ENCODE measurements around the gene NR2C2AP.
"Not testable (repeated sequence)": the region's sequence is repeated elsewhere in the genome, so short reads cannot be mapped to it uniquely, and the experiment has no call there.

The NR2C2AP gene

DNA sequence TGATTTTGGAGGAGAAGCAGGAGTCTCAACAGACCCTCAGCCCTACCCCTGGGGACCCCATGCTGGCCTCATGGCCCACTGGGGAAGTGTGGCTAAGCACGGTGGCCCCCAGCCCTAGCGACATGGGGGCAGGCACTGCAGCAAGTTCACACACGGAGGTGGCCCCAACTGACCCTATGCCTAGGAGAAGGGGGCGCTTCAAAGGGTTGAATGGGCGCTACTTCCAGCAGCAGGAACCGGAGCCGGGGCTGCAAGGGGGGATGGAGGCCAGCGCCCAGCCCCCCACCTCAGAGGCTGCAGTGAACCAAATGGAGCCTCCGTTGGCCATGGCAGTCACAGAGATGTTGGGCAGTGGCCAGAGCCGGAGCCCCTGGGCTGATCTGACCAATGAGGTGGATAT, 23.4 kb upstream of the NR2C2AP start:
- H3K27me3 ChIP-seq (ENCODE audit: control insufficient read depth in 1 of 2, insufficient read depth in 2 of 2, low read length in 2 of 2): peaks cover 13 to 43% of the 10 kb centered on the region in 2 donors
- no peaks in the 10 kb centered on the region for H3K4me1 ChIP-seq (ENCODE audit: insufficient read depth, low read length)
- no peaks in the 10 kb centered on the region for H3K36me3 ChIP-seq (ENCODE audit: insufficient read depth, low read length)
- H3K9me3 ChIP-seq (ENCODE audit: low read length): no peaks in the 10 kb centered on the region
- H3K4me3 ChIP-seq (ENCODE audit: low read depth in 1 of 2, low read length in 2 of 2): no peak overlapping the region
- no peak overlapping the region for H3K27ac ChIP-seq (ENCODE audit: low read depth, low read length)
- H3K9ac ChIP-seq (ENCODE audit: low read length): no peak overlapping the region

DNA sequence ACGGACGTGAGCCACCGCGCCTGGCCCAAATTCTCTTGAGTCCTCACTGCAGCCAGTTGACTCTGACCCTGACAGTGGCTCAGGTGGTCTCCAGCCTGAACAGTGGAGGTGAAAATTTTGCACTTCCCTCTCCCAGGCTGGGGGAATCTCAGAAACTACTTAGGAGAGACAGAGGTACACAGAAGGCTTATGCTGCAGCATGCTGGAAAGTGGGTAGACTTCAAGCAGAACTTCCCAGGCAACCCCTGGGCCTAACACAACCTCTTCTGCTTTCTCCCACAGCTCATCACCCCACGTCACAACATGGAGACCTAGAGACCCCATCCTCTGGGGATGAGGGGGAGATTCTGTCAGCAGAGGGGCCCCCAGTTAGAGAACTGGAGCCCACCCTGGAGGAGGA, 23.0 kb upstream of the NR2C2AP start:
- H3K4me1 ChIP-seq (ENCODE audit: insufficient read depth, low read length): no peaks in the 10 kb centered on the region
- H3K36me3 ChIP-seq (ENCODE audit: insufficient read depth, low read length): no peaks in the 10 kb centered on the region
- H3K27me3 ChIP-seq (ENCODE audit: control insufficient read depth in 1 of 2, insufficient read depth in 2 of 2, low read length in 2 of 2): peaks cover 13 to 43% of the 10 kb centered on the region in 2 donors
- H3K9me3 ChIP-seq (ENCODE audit: low read length): no peaks in the 10 kb centered on the region
- no peak overlapping the region for H3K4me3 ChIP-seq (ENCODE audit: low read depth in 1 of 2, low read length in 2 of 2)
- no peak overlapping the region for H3K27ac ChIP-seq (ENCODE audit: low read depth, low read length)
- no peak overlapping the region for H3K9ac ChIP-seq (ENCODE audit: low read length)

DNA sequence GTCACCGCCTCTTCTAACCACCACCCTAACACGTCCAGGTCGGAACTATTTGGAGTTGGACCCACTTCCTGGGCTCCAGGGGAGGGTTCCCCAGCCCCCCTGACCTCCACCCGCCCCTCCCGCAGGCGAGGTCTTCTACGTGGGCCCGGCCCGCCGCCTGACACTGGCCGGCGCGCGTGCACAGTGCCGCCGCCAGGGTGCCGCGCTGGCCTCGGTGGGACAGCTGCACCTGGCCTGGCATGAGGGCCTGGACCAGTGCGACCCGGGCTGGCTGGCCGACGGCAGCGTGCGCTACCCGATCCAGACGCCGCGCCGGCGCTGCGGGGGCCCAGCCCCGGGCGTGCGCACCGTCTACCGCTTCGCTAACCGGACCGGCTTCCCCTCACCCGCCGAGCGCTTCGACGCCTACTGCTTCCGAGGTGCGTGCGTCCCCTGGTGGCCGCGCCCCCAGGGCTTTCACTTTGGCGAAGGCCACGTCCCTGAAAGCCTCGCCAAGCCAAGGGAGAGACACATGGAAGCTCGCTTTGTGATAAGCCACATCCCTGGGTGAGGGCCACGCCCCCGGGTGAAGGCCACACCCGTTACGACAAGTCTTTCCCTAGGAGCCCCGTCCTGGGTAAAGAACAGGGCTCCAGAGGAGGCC, 21.8 kb upstream of the NR2C2AP start:
- peak overlapping the region in 1 of 2 donors; percentile 32 for H3K4me3 ChIP-seq (ENCODE audit: low read depth in 1 of 2, low read length in 2 of 2)
- no peak overlapping the region for H3K9ac ChIP-seq (ENCODE audit: low read length)
- no peaks in the 10 kb centered on the region for H3K4me1 ChIP-seq (ENCODE audit: insufficient read depth, low read length)
- H3K27me3 ChIP-seq (ENCODE audit: control insufficient read depth in 1 of 2, insufficient read depth in 2 of 2, low read length in 2 of 2): peaks cover 13 to 43% of the 10 kb centered on the region in 2 donors
- H3K36me3 ChIP-seq (ENCODE audit: insufficient read depth, low read length): no peaks in the 10 kb centered on the region
- H3K9me3 ChIP-seq (ENCODE audit: low read length): no peaks in the 10 kb centered on the region
- H3K27ac ChIP-seq (ENCODE audit: low read depth, low read length): no peak overlapping the region

DNA sequence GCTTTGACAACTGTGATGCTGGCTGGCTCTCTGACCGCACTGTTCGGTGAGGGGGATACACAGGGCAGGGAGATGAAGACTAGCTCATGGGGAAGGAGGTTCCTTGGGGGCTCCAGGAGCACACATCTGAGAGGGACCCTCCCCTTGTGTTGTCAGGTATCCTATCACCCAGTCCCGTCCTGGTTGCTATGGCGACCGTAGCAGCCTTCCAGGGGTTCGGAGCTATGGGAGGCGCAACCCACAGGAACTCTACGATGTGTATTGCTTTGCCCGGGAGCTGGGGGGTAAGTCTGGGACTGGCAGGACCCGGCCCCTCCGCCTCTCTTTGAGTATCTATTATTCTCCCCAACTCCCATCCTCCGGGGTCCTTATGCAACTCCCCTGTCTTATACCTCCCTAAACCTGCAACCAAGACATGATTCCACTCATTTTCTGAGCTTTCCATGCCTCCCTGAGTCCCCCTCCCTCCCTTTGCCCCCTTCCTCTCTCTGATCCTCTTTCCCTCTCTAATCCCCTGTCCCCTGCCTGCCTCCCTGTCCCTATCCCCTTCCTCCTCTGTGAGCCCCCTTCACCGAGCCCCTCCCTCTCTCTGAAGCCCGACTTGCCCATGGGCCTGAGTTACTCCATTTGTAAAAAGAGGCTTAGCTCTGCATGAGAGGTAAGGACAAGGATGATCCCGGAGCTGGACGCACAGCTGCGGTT, 21.1 kb upstream of the NR2C2AP start:
- Histone ChIP-seq H3K9me3 (ENCODE audit: low read length) (no peaks in the 10 kb centered on the region), H3K27ac (ENCODE audit: low read depth, low read length) (no peak overlapping the region), H3K27me3 (ENCODE audit: control insufficient read depth in 1 of 2, insufficient read depth in 2 of 2, low read length in 2 of 2) (peaks cover 13 to 43% of the 10 kb centered on the region in 2 donors), H3K4me1 (ENCODE audit: insufficient read depth, low read length) (no peaks in the 10 kb centered on the region), H3K4me3 (ENCODE audit: low read depth in 1 of 2, low read length in 2 of 2) (no peak overlapping the region), H3K9ac (ENCODE audit: low read length) (no peak overlapping the region), H3K36me3 (ENCODE audit: insufficient read depth, low read length) (no peaks in the 10 kb centered on the region)

DNA sequence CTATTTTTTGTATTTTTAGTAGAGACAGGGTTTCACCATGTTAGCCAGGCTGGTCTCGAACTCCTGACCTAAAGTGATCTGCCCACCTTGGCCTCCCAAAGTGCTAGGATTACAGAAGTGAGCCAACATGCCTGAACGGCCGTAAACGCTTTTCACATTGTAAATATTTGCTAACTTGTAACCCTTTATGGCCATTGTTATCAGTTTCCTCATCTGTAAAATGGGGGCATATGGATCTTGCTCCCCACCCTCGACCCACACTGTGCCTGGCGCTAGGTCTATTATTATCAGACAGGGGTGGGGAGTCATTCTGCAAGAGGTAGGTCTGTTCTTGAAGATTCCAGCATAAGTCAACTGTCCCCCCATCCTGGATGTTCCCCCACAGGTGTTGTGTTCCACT, 20.4 kb upstream of the NR2C2AP start:
- no peak overlapping the region for H3K9ac ChIP-seq (ENCODE audit: low read length)
- no peak overlapping the region for H3K27ac ChIP-seq (ENCODE audit: low read depth, low read length)
- H3K4me1 ChIP-seq (ENCODE audit: insufficient read depth, low read length): no peaks in the 10 kb centered on the region
- no peaks in the 10 kb centered on the region for H3K36me3 ChIP-seq (ENCODE audit: insufficient read depth, low read length)
- peaks cover 13 to 43% of the 10 kb centered on the region in 2 donors for H3K27me3 ChIP-seq (ENCODE audit: control insufficient read depth in 1 of 2, insufficient read depth in 2 of 2, low read length in 2 of 2)
- no peaks in the 10 kb centered on the region for H3K9me3 ChIP-seq (ENCODE audit: low read length)
- H3K4me3 ChIP-seq (ENCODE audit: low read depth in 1 of 2, low read length in 2 of 2): no peak overlapping the region

DNA sequence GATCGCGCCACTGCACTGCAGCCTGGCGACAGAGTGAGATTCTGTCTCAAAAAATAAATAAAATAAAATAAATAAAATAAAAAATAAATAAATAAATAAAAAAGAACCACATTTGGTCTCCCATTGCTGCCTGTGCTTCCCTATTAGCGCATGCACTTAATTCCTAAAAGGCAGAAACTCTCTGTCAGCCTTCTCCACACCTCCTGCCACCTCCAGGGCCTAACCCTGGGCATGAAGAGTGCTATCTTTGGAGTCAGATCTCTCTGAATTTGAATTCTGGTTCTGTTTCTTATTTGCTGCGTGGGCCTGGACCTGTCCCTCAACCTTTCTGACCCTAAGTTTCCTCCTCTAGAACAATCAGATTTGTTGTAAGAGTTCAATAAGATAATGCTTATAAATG, 19.8 kb upstream of the NR2C2AP start:
- no peak overlapping the region for H3K4me3 ChIP-seq (ENCODE audit: low read depth in 1 of 2, low read length in 2 of 2)
- H3K27ac ChIP-seq (ENCODE audit: low read depth, low read length): no peak overlapping the region
- peaks cover 13 to 43% of the 10 kb centered on the region in 2 donors for H3K27me3 ChIP-seq (ENCODE audit: control insufficient read depth in 1 of 2, insufficient read depth in 2 of 2, low read length in 2 of 2)
- no peaks in the 10 kb centered on the region for H3K4me1 ChIP-seq (ENCODE audit: insufficient read depth, low read length)
- no peaks in the 10 kb centered on the region for H3K36me3 ChIP-seq (ENCODE audit: insufficient read depth, low read length)
- no peaks in the 10 kb centered on the region for H3K9me3 ChIP-seq (ENCODE audit: low read length)
- H3K9ac ChIP-seq (ENCODE audit: low read length): no peak overlapping the region

DNA sequence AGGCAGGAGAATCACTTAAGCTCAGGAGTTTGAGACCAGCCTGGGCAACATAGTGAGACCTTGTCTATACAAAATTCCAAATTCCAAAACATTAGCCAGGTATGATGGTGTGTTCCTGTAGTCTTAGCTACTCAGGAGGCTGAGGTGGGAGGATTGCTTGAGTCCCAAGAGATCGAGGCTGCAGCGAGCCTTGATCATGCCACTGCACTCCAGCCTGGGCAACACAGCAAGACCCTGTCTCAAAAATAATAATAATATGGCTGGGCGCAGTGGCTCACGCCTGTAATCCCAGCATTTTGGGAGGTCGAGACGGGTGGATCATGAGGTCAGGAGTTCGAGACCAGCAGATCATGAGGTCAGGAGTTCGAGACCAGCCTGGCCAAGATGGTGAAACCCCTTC, 17.8 kb upstream of the NR2C2AP start:
- H3K4me1 ChIP-seq (ENCODE audit: insufficient read depth, low read length); H3K4me3 ChIP-seq (ENCODE audit: low read depth in 1 of 2, low read length in 2 of 2); H3K36me3 ChIP-seq (ENCODE audit: insufficient read depth, low read length); H3K27ac ChIP-seq (ENCODE audit: low read depth, low read length); H3K9ac ChIP-seq (ENCODE audit: low read length); H3K9me3 ChIP-seq (ENCODE audit: low read length): not testable (repeated sequence)
- peaks cover 13 to 23% of the 10 kb centered on the region in 2 donors for H3K27me3 ChIP-seq (ENCODE audit: control insufficient read depth in 1 of 2, insufficient read depth in 2 of 2, low read length in 2 of 2)

DNA sequence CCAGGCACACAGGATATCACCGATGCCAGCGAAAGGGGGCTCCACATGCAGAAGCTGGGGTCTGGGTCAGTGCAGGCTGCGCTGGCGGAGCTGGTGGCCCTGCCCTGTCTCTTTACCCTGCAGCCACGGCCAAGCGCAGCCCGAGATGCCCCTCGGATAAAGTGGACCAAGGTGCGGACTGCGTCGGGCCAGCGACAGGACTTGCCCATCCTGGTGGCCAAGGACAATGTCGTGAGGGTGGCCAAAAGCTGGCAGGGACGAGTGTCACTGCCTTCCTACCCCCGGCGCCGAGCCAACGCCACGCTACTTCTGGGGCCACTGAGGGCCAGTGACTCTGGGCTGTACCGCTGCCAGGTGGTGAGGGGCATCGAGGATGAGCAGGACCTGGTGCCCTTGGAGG, 15.7 kb upstream of the NR2C2AP start:
- no peaks in the 10 kb centered on the region for H3K36me3 ChIP-seq (ENCODE audit: insufficient read depth, low read length)
- no peaks in the 10 kb centered on the region for H3K4me1 ChIP-seq (ENCODE audit: insufficient read depth, low read length)
- H3K27me3 ChIP-seq (ENCODE audit: control insufficient read depth in 1 of 2, insufficient read depth in 2 of 2, low read length in 2 of 2): peaks cover 0 to 17% of the 10 kb centered on the region in 2 donors
- H3K9ac ChIP-seq (ENCODE audit: low read length): no peak overlapping the region
- no peaks in the 10 kb centered on the region for H3K9me3 ChIP-seq (ENCODE audit: low read length)
- no peak overlapping the region for H3K27ac ChIP-seq (ENCODE audit: low read depth, low read length)
- H3K4me3 ChIP-seq (ENCODE audit: low read depth in 1 of 2, low read length in 2 of 2): no peak overlapping the region

DNA sequence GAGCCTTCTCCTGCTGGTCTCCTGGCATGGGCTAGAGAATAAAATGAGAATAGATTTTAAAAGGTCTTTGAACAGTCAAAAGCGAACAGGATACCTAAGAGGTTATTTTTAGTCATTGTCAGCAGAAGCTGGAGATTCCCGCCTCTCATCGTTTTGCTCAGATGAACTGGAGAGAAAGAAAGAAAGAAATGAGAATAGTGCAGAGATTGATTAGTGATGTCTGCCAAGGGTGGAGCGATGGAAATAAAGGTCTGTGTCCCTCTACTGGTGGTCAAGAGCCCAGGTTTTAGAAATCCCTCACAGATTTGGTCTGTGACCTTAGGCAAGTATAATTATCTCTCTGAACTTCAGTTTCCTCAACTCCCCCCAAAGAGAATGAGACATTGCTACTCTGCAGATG, 13.9 kb upstream of the NR2C2AP start:
- Histone ChIP-seq H3K27ac (ENCODE audit: low read depth, low read length) (no peak overlapping the region), H3K27me3 (ENCODE audit: control insufficient read depth in 1 of 2, insufficient read depth in 2 of 2, low read length in 2 of 2) (peaks cover 0 to 31% of the 10 kb centered on the region in 2 donors), H3K36me3 (ENCODE audit: insufficient read depth, low read length) (no peaks in the 10 kb centered on the region)

DNA sequence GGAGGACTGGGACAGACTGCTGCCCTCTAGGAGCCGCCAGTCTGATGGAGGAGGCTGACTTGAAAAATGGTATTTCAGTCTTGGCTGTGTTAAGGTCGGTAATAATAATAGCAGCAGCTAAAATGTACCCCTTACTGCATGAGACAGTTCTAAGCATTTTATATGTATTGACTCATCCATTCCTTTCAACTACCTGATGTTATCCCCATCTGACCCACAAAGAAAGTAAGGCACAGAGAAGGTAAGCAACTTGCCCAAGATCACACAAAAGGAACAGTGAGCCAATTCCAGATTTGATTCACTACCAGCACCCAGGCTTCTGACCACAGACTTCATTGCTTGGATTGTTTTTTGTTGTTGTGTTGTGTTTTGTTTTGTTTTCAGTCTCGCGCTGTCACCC, 12.6 kb upstream of the NR2C2AP start:
- H3K9me3 ChIP-seq (ENCODE audit: low read length): no peaks in the 10 kb centered on the region
- H3K4me3 ChIP-seq (ENCODE audit: low read depth in 1 of 2, low read length in 2 of 2): no peak overlapping the region
- H3K9ac ChIP-seq (ENCODE audit: low read length): no peak overlapping the region
- H3K4me1 ChIP-seq (ENCODE audit: insufficient read depth, low read length): no peaks in the 10 kb centered on the region
- H3K27ac ChIP-seq (ENCODE audit: low read depth, low read length): no peak overlapping the region
- no peaks in the 10 kb centered on the region for H3K36me3 ChIP-seq (ENCODE audit: insufficient read depth, low read length)
- H3K27me3 ChIP-seq (ENCODE audit: control insufficient read depth in 1 of 2, insufficient read depth in 2 of 2, low read length in 2 of 2): peaks cover 5 to 40% of the 10 kb centered on the region in 2 donors

More for the DNA sequence above, 13.9 kb upstream of the NR2C2AP start:
- H3K9ac ChIP-seq (ENCODE audit: low read length): no peak overlapping the region
- no peaks in the 10 kb centered on the region for H3K4me1 ChIP-seq (ENCODE audit: insufficient read depth, low read length)
- no peak overlapping the region for H3K4me3 ChIP-seq (ENCODE audit: low read depth in 1 of 2, low read length in 2 of 2)
- H3K9me3 ChIP-seq (ENCODE audit: low read length): no peaks in the 10 kb centered on the region

DNA sequence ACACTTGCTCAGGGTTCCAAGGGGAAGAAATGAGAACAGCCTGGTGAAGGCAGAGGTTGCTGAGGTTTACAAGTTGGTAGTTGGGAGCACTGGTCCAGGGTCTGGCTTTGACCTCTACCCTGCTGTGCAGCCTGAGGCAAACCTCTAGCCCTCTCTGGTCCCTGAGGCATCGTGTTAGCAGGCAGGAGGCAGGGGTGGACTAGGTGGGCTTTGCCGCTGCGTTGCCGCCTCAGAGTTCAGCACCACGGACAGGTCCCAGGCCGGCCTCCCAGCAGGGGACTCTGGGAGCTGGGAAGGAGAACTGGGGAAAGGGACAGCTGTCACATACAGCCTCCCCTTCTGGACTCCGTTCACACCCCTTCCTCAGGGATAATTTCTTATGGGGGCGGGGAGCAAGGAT, 11.7 kb upstream of the NR2C2AP start:
- H3K27me3 ChIP-seq (ENCODE audit: control insufficient read depth in 1 of 2, insufficient read depth in 2 of 2, low read length in 2 of 2): peaks cover 5 to 40% of the 10 kb centered on the region in 2 donors
- no peak overlapping the region for H3K27ac ChIP-seq (ENCODE audit: low read depth, low read length)
- no peaks in the 10 kb centered on the region for H3K9me3 ChIP-seq (ENCODE audit: low read length)
- no peaks in the 10 kb centered on the region for H3K36me3 ChIP-seq (ENCODE audit: insufficient read depth, low read length)
- no peaks in the 10 kb centered on the region for H3K4me1 ChIP-seq (ENCODE audit: insufficient read depth, low read length)
- H3K4me3 ChIP-seq (ENCODE audit: low read depth in 1 of 2, low read length in 2 of 2): no peak overlapping the region
- H3K9ac ChIP-seq (ENCODE audit: low read length): no peak overlapping the region

DNA sequence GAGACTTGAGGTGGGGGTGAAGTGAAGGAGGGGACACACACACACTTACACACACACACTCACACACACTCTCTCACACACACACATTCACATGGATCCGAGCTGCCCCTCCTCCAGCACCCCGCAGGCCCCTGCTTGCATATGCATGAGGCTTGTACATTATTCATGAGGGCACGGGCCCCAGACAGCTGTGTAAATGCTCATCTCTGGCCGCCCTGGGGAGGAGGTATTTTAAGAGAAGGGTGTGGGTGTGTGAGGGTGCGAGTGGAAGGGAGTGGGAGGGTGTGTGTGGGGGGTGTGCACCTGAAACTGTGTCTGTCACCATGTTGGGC, 10.9 kb upstream of the NR2C2AP start:
- Histone ChIP-seq H3K4me3 (ENCODE audit: low read depth in 1 of 2, low read length in 2 of 2) (no peak overlapping the region), H3K4me1 (ENCODE audit: insufficient read depth, low read length) (no peaks in the 10 kb centered on the region), H3K27ac (ENCODE audit: low read depth, low read length) (no peak overlapping the region), H3K27me3 (ENCODE audit: control insufficient read depth in 1 of 2, insufficient read depth in 2 of 2, low read length in 2 of 2) (peaks cover 5 to 40% of the 10 kb centered on the region in 2 donors), H3K9ac (ENCODE audit: low read length) (no peak overlapping the region), H3K36me3 (ENCODE audit: insufficient read depth, low read length) (no peaks in the 10 kb centered on the region), H3K9me3 (ENCODE audit: low read length) (no peaks in the 10 kb centered on the region)
